ENCODE measurements around the gene INSL3. TPM values are rescaled to one million over a fixed set of nuclear protein-coding genes. Genes with fewer than 3 reads are reported as not detected.

INSL3 gene
- polyA plus RNA-seq, 4 donors: 0.13 to 1.4 TPM; not detected in 2

DNA sequence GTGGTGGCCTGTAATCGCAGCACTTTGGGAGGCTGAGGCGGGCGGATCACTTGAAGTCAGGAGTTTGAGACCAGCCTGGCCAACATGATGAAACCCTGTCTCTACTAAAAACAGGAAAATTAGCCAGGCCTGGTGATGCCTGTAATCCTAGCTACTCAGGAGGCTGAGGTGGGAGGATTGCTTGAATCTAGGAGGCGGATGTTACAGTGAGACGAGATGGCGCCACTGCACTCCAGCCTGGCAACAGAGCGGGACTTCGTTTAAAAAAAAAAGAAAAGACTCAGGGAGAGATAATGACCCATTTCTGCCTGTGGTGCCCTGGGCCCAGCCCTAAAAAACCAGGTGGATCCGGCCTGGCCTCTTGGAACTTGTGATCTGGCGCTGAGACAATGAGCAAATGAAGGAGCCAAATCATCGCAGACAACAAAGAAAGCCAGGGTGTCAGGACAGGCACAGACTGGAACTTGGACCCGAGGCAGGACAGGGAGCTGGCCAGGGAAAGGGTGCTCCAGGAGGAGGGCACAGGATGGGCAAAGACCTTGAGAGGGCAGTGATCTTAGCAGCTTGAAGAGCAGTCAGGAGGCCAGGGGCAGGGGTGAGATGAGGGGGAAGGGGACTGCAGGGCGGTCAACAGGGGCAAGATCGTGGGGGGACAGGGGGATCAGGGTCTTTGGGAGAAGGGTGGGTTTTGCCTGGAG, 27.4 kb upstream of the INSL3 start:
- Histone ChIP-seq H3K4me3 (ENCODE audit: low read depth in 1 of 3, low read length in 3 of 3) (no peak overlapping the region), H3K4me1 (ENCODE audit: control insufficient read depth in 3 of 3, insufficient read depth in 2 of 3, low read depth in 1 of 3, low read length in 2 of 3) (peaks cover 0 to 4% (median 3%) of the 10 kb centered on the region in 3 donors), H3K36me3 (ENCODE audit: control insufficient read depth in 3 of 3, insufficient read depth in 2 of 3, low read depth in 1 of 3, low read length in 3 of 3) (no peaks in the 10 kb centered on the region), H3K9me3 (ENCODE audit: control insufficient read depth in 2 of 2, insufficient read depth in 1 of 2, low read depth in 1 of 2, low read length in 1 of 2) (no peaks in the 10 kb centered on the region), H3K27me3 (ENCODE audit: control insufficient read depth in 3 of 3, insufficient read depth in 3 of 3, low read length in 3 of 3) (peaks cover 0 to 2% (median 0%) of the 10 kb centered on the region in 3 donors), H3K27ac (ENCODE audit: low read depth in 1 of 3, low read length in 2 of 3) (peak overlapping the region in 1 of 3 donors; percentile 89)
- 60 to 79% (median 71%) methylated on average over 14 of the region's 14 CpGs for WGBS, 3 donors
- FAIRE-seq: no peak
- no peak for DNase-seq

DNA sequence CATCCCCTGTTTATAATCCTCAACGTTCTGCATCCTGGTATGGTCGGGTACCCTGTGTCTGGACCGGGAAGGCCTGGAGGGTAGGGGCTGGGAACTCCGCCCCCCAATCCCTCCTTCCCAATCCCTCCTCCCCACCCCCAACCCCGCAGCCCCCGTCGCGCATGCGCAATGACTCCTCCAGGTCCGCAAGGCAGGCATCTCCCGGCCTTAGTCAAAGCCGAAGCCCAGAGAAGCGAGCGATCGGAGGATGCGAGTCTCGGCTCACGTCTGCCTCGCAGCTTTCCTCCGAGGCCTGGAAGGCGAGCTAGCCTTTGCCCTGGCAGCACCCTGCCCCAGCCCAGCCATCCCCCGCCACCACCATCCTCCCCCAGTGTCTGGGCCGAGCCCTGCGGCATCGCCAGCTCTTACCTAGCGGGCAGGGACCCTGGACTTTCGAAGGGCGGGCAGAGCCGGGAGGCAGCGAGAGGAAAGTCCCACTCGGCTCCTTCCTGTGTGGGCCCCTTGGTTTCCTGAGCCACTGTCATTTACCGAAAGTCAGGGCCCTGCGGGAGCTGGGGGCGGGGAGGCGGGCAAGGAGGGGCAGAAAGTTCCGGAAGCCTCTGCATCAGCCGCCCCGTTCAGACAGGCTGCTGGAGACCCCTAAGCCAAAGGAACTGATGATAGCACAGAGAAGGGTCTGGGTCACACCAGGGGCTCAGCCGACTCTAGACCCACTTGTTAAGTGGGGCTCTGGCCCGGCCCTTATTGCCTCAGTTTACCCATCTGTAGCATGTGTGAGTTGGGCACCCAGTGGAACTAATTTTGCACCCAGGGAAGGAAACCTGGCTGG, 26.4 kb upstream of the INSL3 start, which contains the start of gene JAK3:
TSS of gene JAK3 (minus strand) at position 445 of the 829 bp plus-strand sequence. CDS start 3,565 bp downstream, outside the sequence.
- DNase-seq (peak; percentile 37 to 85), FAIRE-seq (no peak)
- Histone ChIP-seq H3K27me3 (ENCODE audit: control insufficient read depth in 3 of 3, insufficient read depth in 3 of 3, low read length in 3 of 3) (peaks cover 0 to 6% (median 0%) of the 10 kb centered on the region in 3 donors), H3K36me3 (ENCODE audit: control insufficient read depth in 3 of 3, insufficient read depth in 2 of 3, low read depth in 1 of 3, low read length in 3 of 3) (peaks cover 0 to 5% (median 0%) of the 10 kb centered on the region in 3 donors), H3K9me3 (ENCODE audit: control insufficient read depth in 2 of 2, insufficient read depth in 1 of 2, low read depth in 1 of 2, low read length in 1 of 2) (no peaks in the 10 kb centered on the region), H3K4me1 (ENCODE audit: control insufficient read depth in 3 of 3, insufficient read depth in 2 of 3, low read depth in 1 of 3, low read length in 2 of 3) (peaks cover 0 to 4% (median 3%) of the 10 kb centered on the region in 3 donors), H3K4me3 (ENCODE audit: low read depth in 1 of 3, low read length in 3 of 3) (peak within 1 kb of the TSS; percentile 37 to 60 (median 42)), H3K27ac (ENCODE audit: low read depth in 1 of 3, low read length in 2 of 3) (peak within 1 kb of the TSS; percentile 61 to 89 (median 81))
- WGBS, 3 donors: 5 to 9% (median 9%) methylated on average over 38 to 40 of the region's 40 CpGs

DNA sequence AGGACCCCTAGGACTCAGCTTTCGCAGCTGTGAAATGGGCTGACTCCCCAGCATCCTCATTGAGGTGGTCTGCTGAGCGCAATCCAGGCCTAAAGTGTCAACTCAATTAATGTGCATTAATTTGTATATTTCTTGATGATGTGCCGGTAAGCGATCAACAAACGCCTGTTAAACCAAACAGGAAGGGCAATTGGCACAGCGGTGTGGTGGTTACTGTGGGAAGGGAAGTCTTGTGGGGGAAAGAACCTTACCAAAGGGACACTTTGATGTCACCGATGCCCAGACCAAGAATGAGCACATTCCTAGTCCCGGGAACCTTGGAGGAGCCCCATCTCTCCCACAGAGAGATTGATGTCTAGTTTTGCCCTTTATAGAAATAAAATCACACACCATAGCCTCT, 24.8 kb upstream of the INSL3 start:
- DNase-seq (no peak), FAIRE-seq (no peak)
- WGBS, 3 donors: 67 to 78% (median 69%) methylated on average over 8 of the region's 8 CpGs
- Histone ChIP-seq H3K27ac (ENCODE audit: low read depth in 1 of 3, low read length in 2 of 3) (no peak overlapping the region), H3K4me3 (ENCODE audit: low read depth in 1 of 3, low read length in 3 of 3) (no peak overlapping the region), H3K4me1 (ENCODE audit: control insufficient read depth in 3 of 3, insufficient read depth in 2 of 3, low read depth in 1 of 3, low read length in 2 of 3) (peaks cover 0 to 13% (median 3%) of the 10 kb centered on the region in 3 donors), H3K9me3 (ENCODE audit: control insufficient read depth in 2 of 2, insufficient read depth in 1 of 2, low read depth in 1 of 2, low read length in 1 of 2) (no peaks in the 10 kb centered on the region), H3K27me3 (ENCODE audit: control insufficient read depth in 3 of 3, insufficient read depth in 3 of 3, low read length in 3 of 3) (peaks cover 0 to 16% (median 0%) of the 10 kb centered on the region in 3 donors), H3K36me3 (ENCODE audit: control insufficient read depth in 3 of 3, insufficient read depth in 2 of 3, low read depth in 1 of 3, low read length in 3 of 3) (peaks cover 0 to 8% (median 0%) of the 10 kb centered on the region in 3 donors)

- H3K27me3 ChIP-seq (ENCODE audit: control insufficient read depth in 3 of 3, insufficient read depth in 3 of 3, low read length in 3 of 3): peaks cover 0 to 23% (median 0%) of the 10 kb centered on the region in 3 donors
- DNase-seq: no peak
- H3K4me1 ChIP-seq (ENCODE audit: control insufficient read depth in 3 of 3, insufficient read depth in 2 of 3, low read depth in 1 of 3, low read length in 2 of 3): peaks cover 0 to 13% (median 0%) of the 10 kb centered on the region in 3 donors
- H3K4me3 ChIP-seq (ENCODE audit: low read depth in 1 of 3, low read length in 3 of 3): no peak overlapping the region
- no peak overlapping the region for H3K27ac ChIP-seq (ENCODE audit: low read depth in 1 of 3, low read length in 2 of 3)
- 82 to 84% (median 83%) methylated on average over 14 of the region's 14 CpGs for WGBS, 3 donors
- peaks cover 0 to 23% (median 0%) of the 10 kb centered on the region in 3 donors for H3K36me3 ChIP-seq (ENCODE audit: control insufficient read depth in 3 of 3, insufficient read depth in 2 of 3, low read depth in 1 of 3, low read length in 3 of 3)
- no peaks in the 10 kb centered on the region for H3K9me3 ChIP-seq (ENCODE audit: control insufficient read depth in 2 of 2, insufficient read depth in 1 of 2, low read depth in 1 of 2, low read length in 1 of 2)
- no peak for FAIRE-seq
These were observed 22.7 kb upstream of the INSL3 start for GRCh38 chr19:17843908-17844490.

GRCh38 chr19:17843292-17843827, 22.0 kb upstream of the INSL3 start:
- Histone ChIP-seq H3K4me3 (ENCODE audit: low read depth in 1 of 3, low read length in 3 of 3) (no peak overlapping the region), H3K9me3 (ENCODE audit: control insufficient read depth in 2 of 2, insufficient read depth in 1 of 2, low read depth in 1 of 2, low read length in 1 of 2) (no peaks in the 10 kb centered on the region), H3K27me3 (ENCODE audit: control insufficient read depth in 3 of 3, insufficient read depth in 3 of 3, low read length in 3 of 3) (peaks cover 0 to 23% (median 0%) of the 10 kb centered on the region in 3 donors), H3K27ac (ENCODE audit: low read depth in 1 of 3, low read length in 2 of 3) (no peak overlapping the region), H3K4me1 (ENCODE audit: control insufficient read depth in 3 of 3, insufficient read depth in 2 of 3, low read depth in 1 of 3, low read length in 2 of 3) (peaks cover 0 to 13% (median 0%) of the 10 kb centered on the region in 3 donors), H3K36me3 (ENCODE audit: control insufficient read depth in 3 of 3, insufficient read depth in 2 of 3, low read depth in 1 of 3, low read length in 3 of 3) (peaks cover 0 to 25% (median 0%) of the 10 kb centered on the region in 3 donors)
- DNase-seq: no peak
- WGBS, 3 donors: 77 to 91% (median 78%) methylated on average over 8 to 9 of the region's 9 CpGs
- FAIRE-seq: no peak

GRCh38 chr19:17842663-17843291, 21.5 kb upstream of the INSL3 start:
- H3K4me1 ChIP-seq (ENCODE audit: control insufficient read depth in 3 of 3, insufficient read depth in 2 of 3, low read depth in 1 of 3, low read length in 2 of 3): peaks cover 0 to 9% (median 0%) of the 10 kb centered on the region in 3 donors
- no peak for DNase-seq
- no peak for FAIRE-seq
- peak overlapping the region in 1 of 3 donors; percentile 25 for H3K4me3 ChIP-seq (ENCODE audit: low read depth in 1 of 3, low read length in 3 of 3)
- H3K36me3 ChIP-seq (ENCODE audit: control insufficient read depth in 3 of 3, insufficient read depth in 2 of 3, low read depth in 1 of 3, low read length in 3 of 3): peaks cover 0 to 29% (median 2%) of the 10 kb centered on the region in 3 donors
- H3K9me3 ChIP-seq (ENCODE audit: control insufficient read depth in 2 of 2, insufficient read depth in 1 of 2, low read depth in 1 of 2, low read length in 1 of 2): no peaks in the 10 kb centered on the region
- 61 to 75% (median 66%) methylated on average over 18 to 20 of the region's 20 CpGs for WGBS, 3 donors
- H3K27me3 ChIP-seq (ENCODE audit: control insufficient read depth in 3 of 3, insufficient read depth in 3 of 3, low read length in 3 of 3): peaks cover 0 to 23% (median 0%) of the 10 kb centered on the region in 3 donors
- H3K27ac ChIP-seq (ENCODE audit: low read depth in 1 of 3, low read length in 2 of 3): no peak overlapping the region

DNA sequence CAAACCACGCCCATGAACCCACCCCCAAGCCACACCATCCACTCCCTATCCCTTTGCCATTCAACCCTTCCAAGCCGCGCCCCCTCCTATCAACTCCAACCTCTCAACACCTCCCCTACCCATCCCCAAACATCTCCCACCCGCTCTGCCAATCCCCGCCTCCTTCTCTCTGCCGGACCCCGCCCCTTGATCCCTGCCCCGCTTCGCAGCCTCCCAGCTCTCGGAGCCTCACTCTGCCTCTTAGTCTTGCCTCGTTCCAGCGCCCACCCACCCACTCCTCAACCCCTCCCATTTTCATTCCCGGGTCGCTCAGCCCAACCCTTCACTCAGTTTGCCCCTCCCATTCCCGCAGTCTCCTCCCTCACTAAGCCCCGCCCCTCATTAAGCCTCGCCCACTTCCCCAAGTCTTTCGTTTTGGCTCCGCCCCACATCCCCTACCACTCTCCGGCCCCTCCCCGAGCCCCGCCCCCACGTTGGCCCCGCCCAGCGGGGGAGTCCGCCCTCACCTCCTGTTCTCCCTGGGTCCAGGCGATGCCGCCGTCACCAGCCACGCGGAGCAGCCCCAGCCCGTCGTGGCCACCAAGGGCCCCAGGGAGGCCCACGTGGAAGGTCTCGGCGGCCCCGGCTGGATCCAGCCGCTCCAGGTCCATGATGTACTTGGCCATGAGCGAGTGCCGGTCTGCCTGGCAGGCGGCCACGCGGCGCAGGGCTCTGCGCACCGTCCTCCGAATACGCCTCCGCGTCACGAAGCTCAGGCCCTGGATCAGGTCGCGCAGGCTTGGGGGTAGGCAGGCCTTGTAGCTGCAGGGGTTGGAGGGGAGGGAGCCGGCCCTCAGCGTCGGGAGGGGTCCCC, 20.7 kb upstream of the INSL3 start:
- peaks cover 0 to 31% (median 3%) of the 10 kb centered on the region in 3 donors for H3K36me3 ChIP-seq (ENCODE audit: control insufficient read depth in 3 of 3, insufficient read depth in 2 of 3, low read depth in 1 of 3, low read length in 3 of 3)
- no peaks in the 10 kb centered on the region for H3K9me3 ChIP-seq (ENCODE audit: control insufficient read depth in 2 of 2, insufficient read depth in 1 of 2, low read depth in 1 of 2, low read length in 1 of 2)
- peak overlapping the region in 1 of 3 donors; percentile 25 for H3K4me3 ChIP-seq (ENCODE audit: low read depth in 1 of 3, low read length in 3 of 3)
- no peak overlapping the region for H3K27ac ChIP-seq (ENCODE audit: low read depth in 1 of 3, low read length in 2 of 3)
- H3K4me1 ChIP-seq (ENCODE audit: control insufficient read depth in 3 of 3, insufficient read depth in 2 of 3, low read depth in 1 of 3, low read length in 2 of 3): peaks cover 0 to 9% (median 0%) of the 10 kb centered on the region in 3 donors
- FAIRE-seq (no peak), DNase-seq (peak; percentile 57 to 83)
- 19 to 38% (median 34%) methylated on average over 51 to 56 of the region's 56 CpGs for WGBS, 3 donors
- peaks cover 0 to 23% (median 0%) of the 10 kb centered on the region in 3 donors for H3K27me3 ChIP-seq (ENCODE audit: control insufficient read depth in 3 of 3, insufficient read depth in 3 of 3, low read length in 3 of 3)
